Caco-2 (cell line): Measurements from ENCODE around the gene SMYD3. TPM values are rescaled to one million over a fixed set of nuclear protein-coding genes. Genes with fewer than 3 reads are reported as not detected.

ENCODE experiments used
- BruUV-seq: library from RNA; stranded (reverse); fragments of 400-500 nt; replicated peaks from 2 replicates; lab custom pipeline; 2021; lab: Mats Ljungman, UMichigan
- CTCF ChIA-PET: fragments of 300-600 bp; sonication (Branson Sonifier 250); formaldehyde crosslinking; loops from one replicate; lab custom pipeline; 2022; ENCODE audit warnings: antibody characterized with exemption; lab: Charles Lee
- POLR2A ChIA-PET: fragments of 300-600 bp; sonication (Branson Sonifier 250); formaldehyde crosslinking; loops from one replicate; lab custom pipeline; 2022; ENCODE audit warnings: antibody characterized with exemption; lab: Charles Lee
- DNase-seq, 2 experiments: peaks; one replicate each; pipeline versions ENCODE4 v3.0.0 to v3.0.0-alpha.2; 2020 to 2022
- H3K27me3 ChIP-seq: replicated peaks from 2 replicates; pipeline ENCODE4 v1.6.0; 2011; ENCODE audit warnings: low read length; ENCODE audit not compliant: control insufficient read depth, insufficient read depth
- H3K36me3 ChIP-seq: 2 replicates; pipeline ENCODE4 v1.5.1; 2011; ENCODE audit warnings: low read length; ENCODE audit not compliant: control insufficient read depth, insufficient read depth
- H3K4me1 ChIP-seq: fragments of 250-450 bp; sonication (Bioruptor Pico); 2 replicates; pipeline ENCODE4 v1.5.1; 2020; ENCODE audit warnings: mild to moderate bottlenecking
- H3K4me3 ChIP-seq: 2 replicates; pipeline ENCODE4 v1.5.1; 2011; ENCODE audit warnings: low read depth, mild to moderate bottlenecking, control low read depth, low read length
- H3K9me3 ChIP-seq: fragments of 250-450 bp; sonication (Bioruptor Pico); 2 replicates; pipeline ENCODE4 v1.5.1; 2020; ENCODE audit warnings: mild to moderate bottlenecking, moderate library complexity
- H3K27ac Mint-ChIP-seq: one replicate; pipeline ENCODE4 v1.8.0; 2022; ENCODE audit warnings: mixed read lengths; ENCODE audit not compliant: unreplicated experiment
- H3K27me3 Mint-ChIP-seq: one replicate; pipeline ENCODE4 v1.8.0; 2022; ENCODE audit warnings: mixed read lengths; ENCODE audit not compliant: insufficient read depth, unreplicated experiment
- H3K36me3 Mint-ChIP-seq: one replicate; pipeline ENCODE4 v1.8.0; 2022; ENCODE audit warnings: mild to moderate bottlenecking, mixed read lengths; ENCODE audit not compliant: insufficient read depth, unreplicated experiment
- H3K4me1 Mint-ChIP-seq: one replicate; pipeline ENCODE4 v1.8.0; 2022; ENCODE audit warnings: low read depth, mixed read lengths; ENCODE audit not compliant: unreplicated experiment
- H3K4me3 Mint-ChIP-seq: one replicate; pipeline ENCODE4 v1.8.0; 2022; ENCODE audit warnings: mild to moderate bottlenecking, moderate library complexity, mixed read lengths; ENCODE audit not compliant: unreplicated experiment
- H3K9me3 Mint-ChIP-seq: one replicate; pipeline ENCODE4 v1.8.0; 2022; ENCODE audit warnings: mixed read lengths; ENCODE audit not compliant: unreplicated experiment
- CTCF ChIP-seq, 2 experiments: fragments of 200-600 bp in 1 of 2; IDR thresholded peaks; 1 replicate in 1 of 2; 2 replicates in 1 of 2; pipeline versions ENCODE4 v1.5.1 to v1.8.0; 2011 to 2022; ENCODE audit warnings: antibody characterized with exemption in 1 of 2, control low read depth in 1 of 2, inconsistent platforms in 1 of 2, low read depth in 1 of 2, low read length in 1 of 2, mild to moderate bottlenecking in 1 of 2, moderate library complexity in 1 of 2; ENCODE audit not compliant: insufficient read depth in 1 of 2, severe bottlenecking in 1 of 2, unreplicated experiment in 1 of 2
- intact Hi-C: fragments of 100-400 bp; cut with micrococcal nuclease; formaldehyde crosslinking; loops from one replicate; pipeline ENCODE4 v1.10.0; 2022; ENCODE audit not compliant: unreplicated experiment
- total RNA-seq: library from RNA; stranded (reverse); gene quantifications from 2 replicates; pipeline ENCODE4 v1.2.3, GENCODE V29; 2022

Gene SMYD3
- total RNA-seq, 1 experiment from 2014 or later, result 33.0 TPM

GRCh38 chr1:246142320-246142893 lies 364.7 kb downstream of the SMYD3 start:
- CTCF ChIA-PET, result no interaction called here
- no peak overlapping the region for H3K4me3 Mint-ChIP-seq
- H3K4me1 ChIP-seq, result no peaks in the 10 kb centered on the region

GRCh38 chr1:246141306-246141705 lies 365.8 kb downstream of the SMYD3 start:
- CTCF ChIA-PET, result no interaction called here
- H3K4me1 ChIP-seq, result no peaks in the 10 kb centered on the region
- H3K4me1 Mint-ChIP-seq, result peaks cover 7% of the 10 kb centered on the region
- H3K36me3 ChIP-seq, result no peaks in the 10 kb centered on the region
- H3K27me3 Mint-ChIP-seq, result no peaks in the 10 kb centered on the region
- no peak for TF ChIP-seq CTCF (IDR thresholded peaks at IDR 0.05; ENCODE audit: insufficient read depth in 1 of 2, low read depth in 1 of 2, low read length in 1 of 2, severe bottlenecking in 1 of 2, unreplicated experiment in 1 of 2)
- H3K9me3 Mint-ChIP-seq, result no peaks in the 10 kb centered on the region
- H3K4me3 ChIP-seq, result no peak overlapping the region
- POLR2A ChIA-PET, result no interaction called here
- H3K4me3 Mint-ChIP-seq, result no peak overlapping the region
- no TSS peak for BruUV-seq
- intact Hi-C loops, result no loop called here
- H3K27ac Mint-ChIP-seq, result no peak overlapping the region
- no peaks in the 10 kb centered on the region for H3K9me3 ChIP-seq
- no peak for DNase-seq
- H3K27me3 ChIP-seq, result no peaks in the 10 kb centered on the region
- H3K36me3 Mint-ChIP-seq, result no peaks in the 10 kb centered on the region

More at GRCh38 chr1:246142320-246142893, 364.7 kb downstream of the SMYD3 start:
- Mint-ChIP-seq H3K9me3 (no peaks in the 10 kb centered on the region), H3K36me3 (no peaks in the 10 kb centered on the region), H3K27ac (no peak overlapping the region), H3K4me1 (peaks cover 7% of the 10 kb centered on the region), H3K27me3 (no peaks in the 10 kb centered on the region)
- no peaks in the 10 kb centered on the region for H3K9me3 ChIP-seq
- intact Hi-C loops, result no loop called here
- DNase-seq, result no peak
- no peak overlapping the region for H3K4me3 ChIP-seq
- H3K27me3 ChIP-seq, result no peaks in the 10 kb centered on the region
- no peak for TF ChIP-seq CTCF (IDR thresholded peaks at IDR 0.05; ENCODE audit: insufficient read depth in 1 of 2, low read depth in 1 of 2, low read length in 1 of 2, severe bottlenecking in 1 of 2, unreplicated experiment in 1 of 2)
- BruUV-seq, result no TSS peak
- POLR2A ChIA-PET, result no interaction called here
- H3K36me3 ChIP-seq, result no peaks in the 10 kb centered on the region

GRCh38 chr1:246139745-246140182 lies 367.3 kb downstream of the SMYD3 start:
- Histone ChIP-seq H3K4me1 (no peaks in the 10 kb centered on the region), H3K27me3 (no peaks in the 10 kb centered on the region), H3K4me3 (no peak overlapping the region), H3K9me3 (no peaks in the 10 kb centered on the region), H3K36me3 (no peaks in the 10 kb centered on the region)
- Mint-ChIP-seq H3K4me3 (no peak overlapping the region), H3K9me3 (no peaks in the 10 kb centered on the region), H3K36me3 (no peaks in the 10 kb centered on the region), H3K27ac (no peak overlapping the region), H3K27me3 (no peaks in the 10 kb centered on the region), H3K4me1 (peaks cover 7% of the 10 kb centered on the region)
- no TSS peak for BruUV-seq
- intact Hi-C loops, result no loop called here
- DNase-seq, result no peak
- TF ChIP-seq CTCF (IDR thresholded peaks at IDR 0.05; ENCODE audit: insufficient read depth in 1 of 2, low read depth in 1 of 2, low read length in 1 of 2, severe bottlenecking in 1 of 2, unreplicated experiment in 1 of 2), result no peak
- ChIA-PET POLR2A (no interaction called here), CTCF (no interaction called here)
